HEK293 (cell line): ENCODE results near the gene ESR2.

ENCODE experiments used
- CTCF ChIA-PET: fragments of 350-600 bp; formaldehyde crosslinking; extraction: SDS; loops from one replicate; lab custom pipeline; 2021; ENCODE audit warnings: antibody characterized with exemption; lab: Yijun Ruan, JAX
- POLR2A ChIA-PET: fragments of 300-600 bp; formaldehyde crosslinking; extraction: SDS; loops from one replicate; lab custom pipeline; 2020; ENCODE audit warnings: antibody characterized with exemption, inconsistent platforms; lab: Yijun Ruan, JAX
- H3K27ac ChIP-seq: fragments of 200-500 bp; sonication (Bioruptor generic); 2 replicates; pipeline ENCODE4 v1.5.1; 2014; ENCODE audit warnings: low read depth, low read length, control low read depth, inconsistent platforms; ENCODE audit errors: extremely low read depth
- H3K36me3 ChIP-seq, 2 experiments: fragments of 200-500 bp in 1 of 2; sonication (Bioruptor generic) in 1 of 2; 1 replicate in 1 of 2; 2 replicates in 1 of 2; pipeline ENCODE4 v1.5.1; 2014 to 2017; ENCODE audit warnings: inconsistent platforms in 2 of 2, low read length in 2 of 2; ENCODE audit not compliant: control insufficient read depth in 2 of 2, insufficient read depth in 1 of 2
- H3K4me1 ChIP-seq: fragments of 200-500 bp; sonication (Bioruptor generic); 2 replicates; pipeline ENCODE4 v1.5.1; 2014; ENCODE audit warnings: mild to moderate bottlenecking, low read length, inconsistent platforms; ENCODE audit not compliant: control insufficient read depth, insufficient read depth
- H3K4me3 ChIP-seq: 2 replicates; pipeline ENCODE4 v1.5.1; 2011; ENCODE audit warnings: low read depth, mild to moderate bottlenecking, control low read depth, low read length, moderate library complexity
- H3K9me3 ChIP-seq: fragments of 200-500 bp; sonication (Bioruptor generic); 2 replicates; pipeline ENCODE4 v1.5.1; 2014; ENCODE audit warnings: low read depth, low read length, inconsistent platforms; ENCODE audit not compliant: control insufficient read depth, insufficient read depth
- HIC1 ChIP-seq: fragments of 450-650 bp; formaldehyde crosslinking; IDR thresholded peaks from 2 replicates; pipeline ENCODE4 v1.5.1; 2016; ENCODE audit warnings: missing biosample characterization, missing genetic modification characterization
- IKZF3 ChIP-seq: fragments of 450-650 bp; IDR thresholded peaks from 2 replicates; pipeline ENCODE4 v1.5.0; 2018; ENCODE audit warnings: missing biosample characterization, mild to moderate bottlenecking, missing genetic modification characterization, moderate library complexity
- KLF10 ChIP-seq: fragments of 450-650 bp; IDR thresholded peaks from 2 replicates; pipeline ENCODE4 v1.5.1; 2018; ENCODE audit warnings: missing biosample characterization, mild to moderate bottlenecking, missing genetic modification characterization
- SCRT1 ChIP-seq: fragments of 450-650 bp; formaldehyde crosslinking; IDR thresholded peaks from 2 replicates; pipeline ENCODE4 v1.5.1; 2016; ENCODE audit warnings: missing biosample characterization, missing genetic modification characterization, borderline replicate concordance
- TSHZ1 ChIP-seq: fragments of 450-650 bp; formaldehyde crosslinking; IDR thresholded peaks from 2 replicates; pipeline ENCODE4 v1.5.1; 2016; ENCODE audit warnings: missing biosample characterization, missing genetic modification characterization, borderline replicate concordance
- ZNF19 ChIP-seq: fragments of 450-650 bp; formaldehyde crosslinking; IDR thresholded peaks from 2 replicates; pipeline ENCODE4; 2016; ENCODE audit warnings: missing biosample characterization, missing genetic modification characterization, low read depth
- ZNF221 ChIP-seq: fragments of 450-650 bp; formaldehyde crosslinking; IDR thresholded peaks from 2 replicates; pipeline ENCODE4 v1.5.1; 2017; ENCODE audit warnings: missing biosample characterization, missing genetic modification characterization, borderline replicate concordance
- ZNF404 ChIP-seq: fragments of 450-650 bp; formaldehyde crosslinking; IDR thresholded peaks from 2 replicates; pipeline ENCODE4 v1.5.1; 2017; ENCODE audit warnings: missing biosample characterization, missing genetic modification characterization
- ZNF423 ChIP-seq: fragments of 450-650 bp; formaldehyde crosslinking; IDR thresholded peaks from 2 replicates; pipeline ENCODE4 v1.5.1; 2016; ENCODE audit warnings: missing biosample characterization, missing genetic modification characterization
- ZNF645 ChIP-seq: fragments of 450-650 bp; formaldehyde crosslinking; IDR thresholded peaks from 2 replicates; pipeline ENCODE4; 2016; ENCODE audit warnings: missing biosample characterization, missing genetic modification characterization
- ZNF677 ChIP-seq: fragments of 450-650 bp; IDR thresholded peaks from 2 replicates; pipeline ENCODE4 v1.5.0; 2018; ENCODE audit warnings: missing biosample characterization, mild to moderate bottlenecking, missing genetic modification characterization, moderate library complexity
- ZNF692 ChIP-seq: fragments of 450-650 bp; formaldehyde crosslinking; IDR thresholded peaks from 2 replicates; pipeline ENCODE4 v1.5.1; 2016; ENCODE audit warnings: missing biosample characterization, missing genetic modification characterization
- ZNF830 ChIP-seq: fragments of 450-650 bp; IDR thresholded peaks from 2 replicates; pipeline ENCODE4 v1.5.0; 2018; ENCODE audit warnings: missing biosample characterization, missing genetic modification characterization, low read depth, mild to moderate bottlenecking, moderate library complexity
- ZSCAN30 ChIP-seq: fragments of 450-650 bp; IDR thresholded peaks from 2 replicates; pipeline ENCODE4 v1.5.1; 2018; ENCODE audit warnings: missing biosample characterization, mild to moderate bottlenecking, missing genetic modification characterization, moderate library complexity
- ZXDB ChIP-seq: fragments of 450-650 bp; formaldehyde crosslinking; IDR thresholded peaks from 2 replicates; pipeline ENCODE4 v1.5.1; 2016; ENCODE audit warnings: missing biosample characterization, missing genetic modification characterization
- TF ChIP-seq, protein P1 (sequence below): fragments of 450-650 bp; formaldehyde crosslinking; IDR thresholded peaks from 2 replicates; pipeline ENCODE4 v1.5.0; 2017; ENCODE audit warnings: missing biosample characterization, missing genetic modification characterization, borderline replicate concordance
- TF ChIP-seq, protein P2 (sequence below): fragments of 450-650 bp; formaldehyde crosslinking; IDR thresholded peaks from 2 replicates; pipeline ENCODE4 v1.5.1; 2017; ENCODE audit warnings: missing biosample characterization, missing genetic modification characterization
- TF ChIP-seq, protein P3 (sequence below): fragments of 450-650 bp; IDR thresholded peaks from 2 replicates; pipeline ENCODE4 v1.5.1; 2018; ENCODE audit warnings: missing biosample characterization, mild to moderate bottlenecking, missing genetic modification characterization
- TF ChIP-seq, protein P4 (sequence below): fragments of 450-650 bp; formaldehyde crosslinking; IDR thresholded peaks from 2 replicates; pipeline ENCODE4 v1.5.1; 2016; ENCODE audit warnings: missing biosample characterization, missing genetic modification characterization

Gene ESR2

GRCh38 chr14:64209444-64210131, 84.6 kb downstream of the ESR2 start:
- ChIA-PET CTCF (no interaction called here), POLR2A (no interaction called here)
- Histone ChIP-seq H3K4me1 (no peaks in the 10 kb centered on the region), H3K36me3 (peaks cover 0 to 54% of the 10 kb centered on the region in 2 experiments; a peak in 2 of 3 replicates), H3K9me3 (no peaks in the 10 kb centered on the region), H3K4me3 (no peak overlapping the region), H3K27ac (no peak overlapping the region)
- no peak for TF ChIP-seq SCRT1
- no peak for TF ChIP-seq ZSCAN30 (tag by site-specific recombination)
- TF ChIP-seq ZNF677 (tag by site-specific recombination): no peak
- no peak for TF ChIP-seq IKZF3 (tag by site-specific recombination)
- TF ChIP-seq ZNF645 (tag by site-specific recombination): no peak
- TF ChIP-seq KLF10: no peak
- no peak for TF ChIP-seq HIC1 (tag by site-specific recombination)
- TF ChIP-seq ZNF221: no peak
- TF ChIP-seq, protein P1, sequence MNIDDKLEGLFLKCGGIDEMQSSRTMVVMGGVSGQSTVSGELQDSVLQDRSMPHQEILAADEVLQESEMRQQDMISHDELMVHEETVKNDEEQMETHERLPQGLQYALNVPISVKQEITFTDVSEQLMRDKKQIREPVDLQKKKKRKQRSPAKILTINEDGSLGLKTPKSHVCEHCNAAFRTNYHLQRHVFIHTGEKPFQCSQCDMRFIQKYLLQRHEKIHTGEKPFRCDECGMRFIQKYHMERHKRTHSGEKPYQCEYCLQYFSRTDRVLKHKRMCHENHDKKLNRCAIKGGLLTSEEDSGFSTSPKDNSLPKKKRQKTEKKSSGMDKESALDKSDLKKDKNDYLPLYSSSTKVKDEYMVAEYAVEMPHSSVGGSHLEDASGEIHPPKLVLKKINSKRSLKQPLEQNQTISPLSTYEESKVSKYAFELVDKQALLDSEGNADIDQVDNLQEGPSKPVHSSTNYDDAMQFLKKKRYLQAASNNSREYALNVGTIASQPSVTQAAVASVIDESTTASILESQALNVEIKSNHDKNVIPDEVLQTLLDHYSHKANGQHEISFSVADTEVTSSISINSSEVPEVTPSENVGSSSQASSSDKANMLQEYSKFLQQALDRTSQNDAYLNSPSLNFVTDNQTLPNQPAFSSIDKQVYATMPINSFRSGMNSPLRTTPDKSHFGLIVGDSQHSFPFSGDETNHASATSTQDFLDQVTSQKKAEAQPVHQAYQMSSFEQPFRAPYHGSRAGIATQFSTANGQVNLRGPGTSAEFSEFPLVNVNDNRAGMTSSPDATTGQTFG: no peak
- TF ChIP-seq, protein P2, sequence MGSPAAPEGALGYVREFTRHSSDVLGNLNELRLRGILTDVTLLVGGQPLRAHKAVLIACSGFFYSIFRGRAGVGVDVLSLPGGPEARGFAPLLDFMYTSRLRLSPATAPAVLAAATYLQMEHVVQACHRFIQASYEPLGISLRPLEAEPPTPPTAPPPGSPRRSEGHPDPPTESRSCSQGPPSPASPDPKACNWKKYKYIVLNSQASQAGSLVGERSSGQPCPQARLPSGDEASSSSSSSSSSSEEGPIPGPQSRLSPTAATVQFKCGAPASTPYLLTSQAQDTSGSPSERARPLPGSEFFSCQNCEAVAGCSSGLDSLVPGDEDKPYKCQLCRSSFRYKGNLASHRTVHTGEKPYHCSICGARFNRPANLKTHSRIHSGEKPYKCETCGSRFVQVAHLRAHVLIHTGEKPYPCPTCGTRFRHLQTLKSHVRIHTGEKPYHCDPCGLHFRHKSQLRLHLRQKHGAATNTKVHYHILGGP: no peak
- TF ChIP-seq, protein P3, sequence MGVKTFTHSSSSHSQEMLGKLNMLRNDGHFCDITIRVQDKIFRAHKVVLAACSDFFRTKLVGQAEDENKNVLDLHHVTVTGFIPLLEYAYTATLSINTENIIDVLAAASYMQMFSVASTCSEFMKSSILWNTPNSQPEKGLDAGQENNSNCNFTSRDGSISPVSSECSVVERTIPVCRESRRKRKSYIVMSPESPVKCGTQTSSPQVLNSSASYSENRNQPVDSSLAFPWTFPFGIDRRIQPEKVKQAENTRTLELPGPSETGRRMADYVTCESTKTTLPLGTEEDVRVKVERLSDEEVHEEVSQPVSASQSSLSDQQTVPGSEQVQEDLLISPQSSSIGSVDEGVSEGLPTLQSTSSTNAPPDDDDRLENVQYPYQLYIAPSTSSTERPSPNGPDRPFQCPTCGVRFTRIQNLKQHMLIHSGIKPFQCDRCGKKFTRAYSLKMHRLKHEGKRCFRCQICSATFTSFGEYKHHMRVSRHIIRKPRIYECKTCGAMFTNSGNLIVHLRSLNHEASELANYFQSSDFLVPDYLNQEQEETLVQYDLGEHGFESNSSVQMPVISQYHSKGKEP (tag by site-specific recombination): no peak
- TF ChIP-seq ZNF19 (tag by site-specific recombination): no peak
- no peak for TF ChIP-seq ZNF423 (tag by site-specific recombination)
- TF ChIP-seq ZXDB (tag by site-specific recombination): no peak
- TF ChIP-seq ZNF692 (tag by site-specific recombination): no peak
- no peak for TF ChIP-seq ZNF830 (tag by site-specific recombination)
- TF ChIP-seq, protein P4, sequence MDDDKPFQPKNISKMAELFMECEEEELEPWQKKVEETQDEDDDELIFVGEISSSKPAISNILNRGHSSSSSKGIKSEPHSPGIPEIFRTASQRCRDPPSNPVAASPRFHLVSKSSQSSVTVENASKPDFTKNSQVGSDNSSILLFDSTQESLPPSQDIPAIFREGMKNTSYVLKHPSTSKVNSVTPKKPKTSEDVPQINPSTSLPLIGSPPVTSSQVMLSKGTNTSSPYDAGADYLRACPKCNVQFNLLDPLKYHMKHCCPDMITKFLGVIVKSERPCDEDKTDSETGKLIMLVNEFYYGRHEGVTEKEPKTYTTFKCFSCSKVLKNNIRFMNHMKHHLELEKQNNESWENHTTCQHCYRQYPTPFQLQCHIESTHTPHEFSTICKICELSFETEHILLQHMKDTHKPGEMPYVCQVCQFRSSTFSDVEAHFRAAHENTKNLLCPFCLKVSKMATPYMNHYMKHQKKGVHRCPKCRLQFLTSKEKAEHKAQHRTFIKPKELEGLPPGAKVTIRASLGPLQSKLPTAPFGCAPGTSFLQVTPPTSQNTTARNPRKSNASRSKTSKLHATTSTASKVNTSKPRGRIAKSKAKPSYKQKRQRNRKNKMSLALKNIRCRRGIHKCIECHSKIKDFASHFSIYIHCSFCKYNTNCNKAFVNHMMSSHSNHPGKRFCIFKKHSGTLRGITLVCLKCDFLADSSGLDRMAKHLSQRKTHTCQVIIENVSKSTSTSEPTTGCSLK: no peak
- no peak for TF ChIP-seq ZNF404 (tag by site-specific recombination)
- no peak for TF ChIP-seq TSHZ1 (tag by site-specific recombination)
